Measurements from ENCODE around the gene DPP6. TPM values are rescaled to one million over a fixed set of nuclear protein-coding genes. Genes with fewer than 3 reads are reported as not detected.

DPP6 gene
- total RNA-seq, 1 experiment from 2014 or later = not detected

DNA sequence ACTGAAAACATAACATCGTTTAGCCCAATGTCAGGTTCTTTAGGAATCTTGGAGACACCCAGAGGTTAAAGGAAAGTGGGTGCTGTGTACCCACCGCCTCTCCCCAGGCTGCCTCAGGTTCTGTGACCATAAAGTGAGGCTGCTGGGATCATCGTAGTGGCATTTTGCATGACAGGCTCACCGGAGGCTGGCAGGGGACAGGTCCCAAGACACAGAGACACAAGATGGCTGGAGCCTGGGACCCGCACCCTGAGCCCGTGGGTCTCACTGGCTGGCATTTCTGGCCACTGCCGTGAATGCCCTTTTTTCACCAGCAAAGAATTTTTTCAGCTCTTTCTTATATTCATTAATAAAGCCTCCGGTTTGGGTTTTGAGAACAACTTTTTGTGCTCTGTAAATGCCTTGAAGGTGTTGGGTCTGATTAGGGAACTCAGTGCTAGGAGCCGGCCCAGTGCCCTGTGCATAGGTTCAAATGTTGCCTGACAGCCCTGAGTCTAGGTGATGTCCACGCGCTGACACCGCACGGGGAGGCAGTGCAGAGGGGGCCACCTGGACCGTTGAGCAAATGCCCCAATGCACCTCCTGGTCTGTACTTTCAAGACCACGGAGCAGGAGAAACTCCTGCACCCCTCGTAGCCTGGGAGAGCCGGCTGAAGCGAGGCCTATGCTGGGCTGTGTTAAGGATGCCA lies 820.8 kb downstream of the DPP6 start:
- in situ Hi-C loops (cut with HindIII; ENCODE audit: low pct_unique_long_range_greater_than_20kb, low sequenced_read_pairs) = no loop called here
- no peak for DNase-seq (ENCODE audit: low read depth)

- in situ Hi-C loops (cut with HindIII; ENCODE audit: low pct_unique_long_range_greater_than_20kb, low sequenced_read_pairs) = no loop called here
- no peak for DNase-seq (ENCODE audit: low read depth)
Observed at GRCh38 chr7:154873500-154874121, 821.4 kb downstream of the DPP6 start.

DNA sequence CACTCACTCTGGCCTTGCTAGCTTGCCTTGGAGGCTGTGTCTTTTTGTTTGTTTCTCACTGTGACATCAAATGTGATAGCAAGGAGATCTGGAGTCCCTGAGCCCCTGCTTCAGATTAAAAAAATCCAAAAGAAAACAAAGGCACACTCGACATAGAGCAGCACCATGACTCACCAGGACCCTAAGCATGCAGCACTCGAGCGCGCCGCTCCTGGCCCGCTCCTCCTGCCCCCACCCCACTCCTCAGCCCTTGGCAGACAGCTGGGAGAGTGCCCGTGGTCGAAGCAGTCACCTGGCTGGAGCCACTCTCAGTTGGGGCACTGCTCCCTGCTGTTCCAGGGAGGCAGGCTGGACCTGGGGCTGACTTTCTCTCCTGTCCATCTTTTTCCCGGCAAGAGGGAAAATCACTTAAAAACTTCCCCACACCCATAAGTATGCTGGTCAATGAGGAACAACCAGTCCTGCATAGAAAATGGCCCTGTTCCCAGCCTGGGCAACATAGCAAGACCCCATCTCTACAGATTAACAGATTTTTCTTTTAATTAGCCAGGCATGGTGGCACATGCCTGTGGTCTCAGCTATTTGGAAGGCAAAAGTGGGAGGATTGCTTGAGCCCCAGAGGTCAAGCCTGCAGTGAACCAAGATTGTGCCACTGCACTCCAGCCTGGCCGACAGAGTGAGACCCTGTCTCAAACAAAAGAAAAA lies 822.4 kb downstream of the DPP6 start:
- no peak for DNase-seq (ENCODE audit: low read depth)
- in situ Hi-C loops (cut with HindIII; ENCODE audit: low pct_unique_long_range_greater_than_20kb, low sequenced_read_pairs) = no loop called here

- in situ Hi-C loops (cut with HindIII; ENCODE audit: low pct_unique_long_range_greater_than_20kb, low sequenced_read_pairs) = no loop called here
- no peak for DNase-seq (ENCODE audit: low read depth)
Observed at GRCh38 chr7:154875297-154875696, 823.1 kb downstream of the DPP6 start.

DNA sequence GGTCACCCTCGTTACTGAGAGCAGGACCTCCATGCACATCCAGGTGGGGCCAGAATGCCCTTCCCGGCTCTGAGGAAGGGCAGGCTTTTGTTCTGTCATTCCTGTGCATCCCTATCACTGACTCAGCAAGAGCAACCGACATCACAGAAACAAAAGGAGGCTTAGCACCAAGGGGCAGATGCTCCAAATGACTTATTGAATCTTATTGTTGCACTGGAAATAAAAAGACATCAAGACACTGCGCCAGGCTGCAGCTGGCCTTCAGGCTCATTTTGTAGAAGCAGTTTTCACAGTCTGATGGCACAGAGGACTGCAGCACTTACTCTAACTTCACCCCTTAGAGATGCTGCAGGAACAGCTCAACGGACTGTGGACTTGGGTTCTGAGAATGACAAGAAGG lies 824.3 kb downstream of the DPP6 start:
- no peak for DNase-seq (ENCODE audit: low read depth)
- in situ Hi-C loops (cut with HindIII; ENCODE audit: low pct_unique_long_range_greater_than_20kb, low sequenced_read_pairs) = no loop called here

- no peak for DNase-seq (ENCODE audit: low read depth)
- in situ Hi-C loops (cut with HindIII; ENCODE audit: low pct_unique_long_range_greater_than_20kb, low sequenced_read_pairs) = no loop called here
Observed at GRCh38 chr7:154877031-154877430, 824.8 kb downstream of the DPP6 start.

DNA sequence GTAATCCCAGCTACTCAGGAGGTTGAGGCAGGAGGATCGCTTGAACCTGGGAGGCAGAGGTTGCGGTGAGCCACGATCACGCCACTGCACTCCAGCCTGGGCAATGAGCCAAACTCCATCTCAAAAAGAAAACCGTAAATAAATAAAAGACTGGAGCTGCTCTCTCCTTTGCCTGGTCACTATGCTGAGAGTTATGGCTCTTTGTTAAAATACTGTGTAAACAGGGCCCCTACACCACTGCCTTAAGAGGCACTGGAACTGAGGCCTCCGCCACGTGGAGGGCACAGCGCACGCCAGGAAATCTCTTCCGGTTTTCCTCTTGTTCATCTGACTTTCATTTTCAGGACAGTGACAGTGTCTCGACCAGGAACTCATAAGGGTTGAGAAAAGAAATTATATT lies 827.4 kb downstream of the DPP6 start:
- in situ Hi-C loops (cut with HindIII; ENCODE audit: low pct_unique_long_range_greater_than_20kb, low sequenced_read_pairs) = no loop called here
- no peak for DNase-seq (ENCODE audit: low read depth)

- no peak for DNase-seq (ENCODE audit: low read depth)
- in situ Hi-C loops (cut with HindIII; ENCODE audit: low pct_unique_long_range_greater_than_20kb, low sequenced_read_pairs) = no loop called here
Observed at GRCh38 chr7:154880513-154880912, 828.3 kb downstream of the DPP6 start.

GRCh38 chr7:154881026-154881425 lies 828.8 kb downstream of the DPP6 start:
- in situ Hi-C loops (cut with HindIII; ENCODE audit: low pct_unique_long_range_greater_than_20kb, low sequenced_read_pairs) = no loop called here
- no peak for DNase-seq (ENCODE audit: low read depth)

- in situ Hi-C loops (cut with HindIII; ENCODE audit: low pct_unique_long_range_greater_than_20kb, low sequenced_read_pairs) = no loop called here
- DNase-seq (ENCODE audit: low read depth) = no peak
Observed at GRCh38 chr7:154881526-154881925, 829.3 kb downstream of the DPP6 start.

- in situ Hi-C loops (cut with HindIII; ENCODE audit: low pct_unique_long_range_greater_than_20kb, low sequenced_read_pairs) = no loop called here
- no peak for DNase-seq (ENCODE audit: low read depth)
Observed at GRCh38 chr7:154882931-154883474, 830.8 kb downstream of the DPP6 start.

DNA sequence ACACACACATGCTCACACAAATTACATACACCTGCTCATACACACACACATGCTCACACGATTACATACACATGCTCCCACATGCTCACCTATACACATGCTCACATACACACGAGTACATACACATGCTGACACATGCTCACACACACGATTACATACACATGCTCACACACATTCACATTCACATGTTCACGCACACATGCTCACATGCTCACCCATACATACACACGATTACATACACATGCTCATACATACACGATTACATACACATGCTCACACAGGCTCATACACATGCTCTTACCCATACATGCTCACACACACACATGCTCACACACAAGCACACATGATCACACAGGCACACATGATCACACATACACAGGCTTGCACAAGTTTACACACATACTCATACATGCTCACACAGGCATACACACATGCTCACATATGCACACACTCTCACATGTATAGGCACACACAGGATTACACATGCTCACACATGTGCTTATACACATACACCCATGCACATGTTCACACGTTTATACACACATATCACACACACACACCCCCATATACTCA lies 832.2 kb downstream of the DPP6 start:
- no peak for DNase-seq (ENCODE audit: low read depth)
- in situ Hi-C loops (cut with HindIII; ENCODE audit: low pct_unique_long_range_greater_than_20kb, low sequenced_read_pairs) = no loop called here

- no peak for DNase-seq (ENCODE audit: low read depth)
- in situ Hi-C loops (cut with HindIII; ENCODE audit: low pct_unique_long_range_greater_than_20kb, low sequenced_read_pairs) = no loop called here
Observed at GRCh38 chr7:154886591-154886990, 834.4 kb downstream of the DPP6 start.

- DNase-seq (ENCODE audit: low read depth) = no peak
- in situ Hi-C loops (cut with HindIII; ENCODE audit: low pct_unique_long_range_greater_than_20kb, low sequenced_read_pairs) = no loop called here
Observed at GRCh38 chr7:154888690-154889089, 836.5 kb downstream of the DPP6 start.

GRCh38 chr7:154892459-154892858 lies 840.3 kb downstream of the DPP6 start:
- DNase-seq (ENCODE audit: low read depth) = no peak
- in situ Hi-C loops (cut with HindIII; ENCODE audit: low pct_unique_long_range_greater_than_20kb, low sequenced_read_pairs) = no loop called here

GRCh38 chr7:154896076-154896475 lies 843.9 kb downstream of the DPP6 start:
- no peak for DNase-seq (ENCODE audit: low read depth)
- in situ Hi-C loops (cut with HindIII; ENCODE audit: low pct_unique_long_range_greater_than_20kb, low sequenced_read_pairs) = no loop called here

DNA sequence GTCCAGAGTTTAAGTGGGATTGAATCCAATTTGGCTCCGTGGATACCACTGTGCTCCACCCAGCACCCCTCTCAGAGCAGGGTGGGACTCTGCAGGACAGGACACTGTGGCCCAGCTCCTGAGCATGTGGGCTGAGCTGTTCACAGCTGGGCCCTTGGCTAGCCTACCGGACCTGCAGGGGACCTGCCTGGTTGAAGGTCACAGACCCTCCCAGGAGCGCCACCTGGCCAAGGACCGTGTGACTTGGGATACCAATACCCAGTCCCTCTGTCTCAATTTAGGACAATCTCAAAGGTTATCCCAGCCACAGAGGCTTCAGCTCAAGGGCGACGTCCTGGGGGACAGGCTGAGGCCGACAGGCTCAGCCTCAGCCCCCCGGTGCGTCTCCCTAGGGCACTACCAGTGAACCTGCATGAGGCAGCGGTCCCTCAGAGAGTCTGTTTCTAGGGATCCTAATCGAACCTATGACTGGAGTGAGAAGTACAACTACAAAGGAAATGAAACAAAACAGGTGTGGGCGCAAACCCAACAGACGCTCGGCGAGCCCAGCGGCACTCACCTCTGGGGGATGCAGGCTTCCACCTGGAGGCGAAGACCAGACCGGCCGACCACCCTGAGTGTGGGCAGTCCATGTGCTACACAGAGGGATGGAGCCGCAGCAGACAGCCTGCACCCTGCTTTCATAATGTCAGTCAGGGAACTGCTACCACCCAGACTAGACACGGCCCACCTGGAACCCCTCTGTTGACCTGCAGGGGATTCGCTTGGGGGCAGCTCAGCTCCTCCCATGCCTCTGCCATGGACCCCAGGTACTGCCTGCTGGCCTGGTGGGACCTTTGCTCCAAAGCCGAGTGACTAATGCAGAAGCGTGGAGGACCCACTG lies 847.0 kb downstream of the DPP6 start:
- no peak for DNase-seq (ENCODE audit: low read depth)
- in situ Hi-C loops (cut with HindIII; ENCODE audit: low pct_unique_long_range_greater_than_20kb, low sequenced_read_pairs) = no loop called here

- no peak for DNase-seq (ENCODE audit: low read depth)
- in situ Hi-C loops (cut with HindIII; ENCODE audit: low pct_unique_long_range_greater_than_20kb, low sequenced_read_pairs) = no loop called here
Observed at GRCh38 chr7:154899862-154900261, 847.7 kb downstream of the DPP6 start.
